Spleen (tissue), 11 donors: ENCODE results near the gene MAP1LC3B2. TPM values are rescaled to one million over a fixed set of nuclear protein-coding genes. Genes with fewer than 3 reads are reported as not detected.

Source experiments
- DNase-seq: peaks from one replicate; pipeline ENCODE4 v3.0.0-alpha.2; 2020
- H3K27ac ChIP-seq, 8 donors: fragments of 200-600 bp; sonication (generic) in 7 of 8; 1 replicate in 4 of 8; 2 replicates in 4 of 8; pipeline versions ENCODE4 v1.5.0 to v1.8.0; 2016 to 2021; ENCODE audit warnings: inconsistent platforms in 4 of 8, mild to moderate bottlenecking in 4 of 8, moderate library complexity in 1 of 8
- H3K27me3 ChIP-seq, 7 donors: fragments of 200-600 bp; sonication (generic) in 6 of 7; replicated peaks in 1 of 7; 1 replicate in 4 of 7; 2 replicates in 3 of 7; pipeline versions ENCODE4 v1.5.0 to v1.8.0; 2016 to 2021; ENCODE audit warnings: inconsistent platforms in 3 of 7, mild to moderate bottlenecking in 1 of 7
- H3K36me3 ChIP-seq, 6 donors: fragments of 200-600 bp; sonication (generic) in 5 of 6; 1 replicate in 4 of 6; 2 replicates in 2 of 6; pipeline versions ENCODE4 v1.5.0 to v1.8.0; 2016 to 2021; ENCODE audit warnings: inconsistent platforms in 2 of 6
- H3K4me1 ChIP-seq, 6 donors: fragments of 200-600 bp; sonication (generic) in 5 of 6; 1 replicate in 3 of 6; 2 replicates in 3 of 6; pipeline versions ENCODE4 v1.5.0 to v1.8.0; 2016 to 2021; ENCODE audit warnings: inconsistent platforms in 3 of 6
- H3K4me3 ChIP-seq, 8 donors: fragments of 200-600 bp; sonication (generic) in 7 of 8; 1 replicate in 4 of 8; 2 replicates in 4 of 8; pipeline versions ENCODE4 v1.5.0 to v1.8.0; 2016 to 2021; ENCODE audit warnings: inconsistent platforms in 4 of 8, mild to moderate bottlenecking in 4 of 8, moderate library complexity in 2 of 8
- H3K9me3 ChIP-seq, 8 donors: fragments of 200-600 bp; sonication (generic) in 7 of 8; 1 replicate in 4 of 8; 2 replicates in 4 of 8; pipeline versions ENCODE4 v1.5.0 to v1.8.0; 2016 to 2021; ENCODE audit warnings: inconsistent platforms in 4 of 8
- CTCF ChIP-seq, 11 experiments: fragments of 200-600 bp in 7 of 11; fragments of 450-650 bp in 4 of 11; sonication (generic) in 4 of 11; IDR thresholded peaks in 8 of 11; conservative IDR thresholded peaks in 3 of 11; 1 replicate in 7 of 11; 2 replicates in 4 of 11; pipeline versions ENCODE4 v1.4.0 to v1.8.0; 2016 to 2021; ENCODE audit warnings: antibody characterized with exemption in 11 of 11, inconsistent platforms in 4 of 11, mild to moderate bottlenecking in 1 of 11
- POLR2A ChIP-seq, 3 donors: fragments of 450-650 bp; IDR thresholded peaks; one replicate each; pipeline ENCODE4 v1.5.1; 2017; ENCODE audit warnings: antibody characterized with exemption in 3 of 3, mild to moderate bottlenecking in 1 of 3
- POLR2AphosphoS5 ChIP-seq, 3 donors: sonication (generic); formaldehyde crosslinking; IDR thresholded peaks; one replicate each; pipeline ENCODE4 v1.5.1; 2017; ENCODE audit warnings: antibody characterized with exemption in 3 of 3
- WGBS, 5 donors: extraction: QIAGEN DNeasy Blood & Tissue Kit in 3 of 5; methylation state at CpG; one replicate each; pipeline versions ENCODE4 v1.1.5 to v1.1.7; 2013 to 2018; 5-methylcytosine and 5-hydroxymethylcytosine counted together
- intact Hi-C: fragments of 100-400 bp; cut with DNase I; formaldehyde crosslinking; loops from one replicate; pipeline ENCODE4 v1.15.0; 2023; ENCODE audit warnings: low total_unique reads
- polyA plus RNA-seq, 3 donors: library from polyadenylated mRNA; stranded (reverse); fragments of 200-250 nt; gene quantifications; one replicate each; pipeline ENCODE4 v1.2.1, GENCODE V29; 2013
- total RNA-seq, 7 donors: library from RNA; depleted of rRNA in 3 of 7; stranded (reverse); fragments of >200 nt in 3 of 7; fragmentation: NEBNext Ultra II Directional in 4 of 7; extraction: Animal tissue kit (Norgen Biotek cat#: 25700) in 4 of 7; gene quantifications; one replicate each; pipeline versions ENCODE4 v1.1.0 to v1.2.1, GENCODE V29; 2016 to 2021
- donor health status: healthy with polysubstance abuse.
- donor health status: DM: no; HTN: no; CAD: no; lungs with moderate emphysema.
- donor health status: DM: no; HTN: no; CAD: no.
- donor health status: Bipolar disorder and iron deficiency.
- donor health status: healthy.
- donor health status: DM: no; HTN: no; CAD: no.
- donor health status: DM: yes; HTN: yes; CAD: no.

The MAP1LC3B2 gene
- total and polyA plus RNA-seq, 10 donors, result 0.86 to 3.0 (median 1.7) TPM

DNA sequence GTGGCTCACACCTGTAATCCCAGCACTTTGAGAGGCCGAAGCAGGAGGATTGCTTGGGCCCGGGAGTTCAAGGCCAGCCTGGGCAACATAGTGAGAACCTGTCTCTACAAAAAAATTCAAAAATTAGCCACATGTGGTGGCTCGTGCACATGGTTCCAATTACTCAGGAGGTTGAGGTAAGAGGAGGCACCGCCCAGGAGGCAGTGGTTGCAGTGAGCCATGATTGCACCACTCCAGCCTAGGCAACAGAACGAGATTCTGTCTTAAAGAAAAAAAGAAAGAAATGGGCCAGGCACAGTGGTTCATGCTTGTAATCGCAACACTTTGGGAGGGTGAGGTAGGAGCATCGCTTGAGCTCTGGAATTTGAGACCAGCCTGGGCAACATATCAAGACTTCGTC lies 33.5 kb downstream of the MAP1LC3B2 start:
- H3K4me1 ChIP-seq, result peaks cover 0 to 44% (median 28%) of the 10 kb centered on the region in 6 donors
- 61 to 87% (median 84%) methylated on average over 8 of the region's 8 CpGs for WGBS, 5 donors
- no peaks in the 10 kb centered on the region for H3K27me3 ChIP-seq
- H3K36me3 ChIP-seq, result no peaks in the 10 kb centered on the region
- H3K4me3 ChIP-seq, result peak overlapping the region in 1 of 8 donors; percentile 27
- no peaks in the 10 kb centered on the region for H3K9me3 ChIP-seq
- intact Hi-C loops, result no loop called here
- TF ChIP-seq POLR2A (IDR thresholded peaks at IDR 0.05) (no peak), CTCF (IDR thresholded peaks at IDR 0.05 in 8 of 11, conservative IDR thresholded peaks at IDR 0.05 in 3 of 11) (peak in 1 of 11 experiments; percentile 11), POLR2AphosphoS5 (IDR thresholded peaks at IDR 0.05) (no peak)
- peak overlapping the region in 7 of 8 donors; percentile 28 to 86 (median 74) for H3K27ac ChIP-seq
- DNase-seq, result peak; percentile 66

- peak overlapping the region in 1 of 8 donors; percentile 42 for H3K4me3 ChIP-seq
- H3K4me1 ChIP-seq, result peaks cover 0 to 61% (median 38%) of the 10 kb centered on the region in 6 donors
- WGBS, 5 donors, result 39 to 50% (median 43%) methylated on average over 12 of the region's 12 CpGs
- peak; percentile 94 for DNase-seq
- H3K27ac ChIP-seq, result peak overlapping the region in 7 of 8 donors; percentile 63 to 86 (median 74)
- H3K36me3 ChIP-seq, result no peaks in the 10 kb centered on the region
- no peaks in the 10 kb centered on the region for H3K9me3 ChIP-seq
- intact Hi-C loops, result no loop called here
- H3K27me3 ChIP-seq, result no peaks in the 10 kb centered on the region
- peak; percentile 66 to 86 (median 83) for TF ChIP-seq POLR2AphosphoS5 (IDR thresholded peaks at IDR 0.05)
- TF ChIP-seq CTCF (IDR thresholded peaks at IDR 0.05 in 8 of 11, conservative IDR thresholded peaks at IDR 0.05 in 3 of 11), result no peak
Observed at GRCh38 chr12:116594325-116595038, 35.3 kb downstream of the MAP1LC3B2 start.

- Histone ChIP-seq H3K4me1 (peaks cover 0 to 68% (median 43%) of the 10 kb centered on the region in 6 donors), H3K9me3 (no peaks in the 10 kb centered on the region), H3K27me3 (no peaks in the 10 kb centered on the region), H3K36me3 (no peaks in the 10 kb centered on the region), H3K4me3 (peak overlapping the region in 1 of 8 donors; percentile 42), H3K27ac (peak overlapping the region in 2 of 8 donors; percentile 86)
- DNase-seq, result peak; percentile 41
- TF ChIP-seq POLR2AphosphoS5 (IDR thresholded peaks at IDR 0.05) (no peak), POLR2A (IDR thresholded peaks at IDR 0.05) (no peak), CTCF (IDR thresholded peaks at IDR 0.05 in 8 of 11, conservative IDR thresholded peaks at IDR 0.05 in 3 of 11) (no peak)
- intact Hi-C loops, result no loop called here
- WGBS, 5 donors, result 0 to 37% (median 0%) methylated on average over 1 of the region's 1 CpG
Observed at GRCh38 chr12:116595186-116595585, 36.0 kb downstream of the MAP1LC3B2 start.

GRCh38 chr12:116595672-116596071 lies 36.5 kb downstream of the MAP1LC3B2 start:
- Histone ChIP-seq H3K4me3 (no peak overlapping the region), H3K27ac (no peak overlapping the region), H3K36me3 (no peaks in the 10 kb centered on the region), H3K4me1 (peaks cover 0 to 70% (median 43%) of the 10 kb centered on the region in 6 donors), H3K9me3 (no peaks in the 10 kb centered on the region), H3K27me3 (no peaks in the 10 kb centered on the region)
- TF ChIP-seq CTCF (IDR thresholded peaks at IDR 0.05 in 8 of 11, conservative IDR thresholded peaks at IDR 0.05 in 3 of 11) (no peak), POLR2A (IDR thresholded peaks at IDR 0.05) (no peak), POLR2AphosphoS5 (IDR thresholded peaks at IDR 0.05) (no peak)
- no peak for DNase-seq
- intact Hi-C loops, result no loop called here
